C4-2B (cell line): Measurements from ENCODE around the gene PBRM1.

Source experiments
- ZFX ChIP-seq: fragments of 450-650 bp; IDR thresholded peaks from 2 replicates; pipeline ENCODE4 v1.6.1; 2017
- TF ChIP-seq, protein P1 (sequence below): fragments of 450-650 bp; conservative IDR thresholded peaks from 2 replicates; pipeline ENCODE4 v1.5.1; 2017; ENCODE audit warnings: mild to moderate bottlenecking

- TF ChIP-seq, protein P1, sequence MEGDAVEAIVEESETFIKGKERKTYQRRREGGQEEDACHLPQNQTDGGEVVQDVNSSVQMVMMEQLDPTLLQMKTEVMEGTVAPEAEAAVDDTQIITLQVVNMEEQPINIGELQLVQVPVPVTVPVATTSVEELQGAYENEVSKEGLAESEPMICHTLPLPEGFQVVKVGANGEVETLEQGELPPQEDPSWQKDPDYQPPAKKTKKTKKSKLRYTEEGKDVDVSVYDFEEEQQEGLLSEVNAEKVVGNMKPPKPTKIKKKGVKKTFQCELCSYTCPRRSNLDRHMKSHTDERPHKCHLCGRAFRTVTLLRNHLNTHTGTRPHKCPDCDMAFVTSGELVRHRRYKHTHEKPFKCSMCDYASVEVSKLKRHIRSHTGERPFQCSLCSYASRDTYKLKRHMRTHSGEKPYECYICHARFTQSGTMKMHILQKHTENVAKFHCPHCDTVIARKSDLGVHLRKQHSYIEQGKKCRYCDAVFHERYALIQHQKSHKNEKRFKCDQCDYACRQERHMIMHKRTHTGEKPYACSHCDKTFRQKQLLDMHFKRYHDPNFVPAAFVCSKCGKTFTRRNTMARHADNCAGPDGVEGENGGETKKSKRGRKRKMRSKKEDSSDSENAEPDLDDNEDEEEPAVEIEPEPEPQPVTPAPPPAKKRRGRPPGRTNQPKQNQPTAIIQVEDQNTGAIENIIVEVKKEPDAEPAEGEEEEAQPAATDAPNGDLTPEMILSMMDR, result no peak
- TF ChIP-seq ZFX, result no peak
These were observed 45.9 kb upstream of the PBRM1 start for GRCh38 chr3:52731590-52731989.
